Upper lobe of left lung (tissue), 4 donors: ENCODE data around the gene SPDYE9.
"Not testable (repeated sequence)": the region's sequence is repeated elsewhere in the genome, so short reads cannot be mapped to it uniquely, and the experiment has no call there.

Experiments
- CTCF ChIP-seq, 6 experiments: fragments of 450-650 bp in 4 of 6; fragments of 200-600 bp in 2 of 6; sonication (generic) in 2 of 6; IDR thresholded peaks; one replicate each; pipeline ENCODE4 v1.5.1; 2016 to 2019; ENCODE audit warnings: antibody characterized with exemption in 6 of 6
- EP300 ChIP-seq, 4 donors: sonication (generic); formaldehyde crosslinking; IDR thresholded peaks; one replicate each; pipeline ENCODE4 v1.5.1; 2017; ENCODE audit warnings: antibody characterized with exemption in 4 of 4, control low read depth in 2 of 4
- POLR2A ChIP-seq, 4 donors: fragments of 450-650 bp; IDR thresholded peaks; one replicate each; pipeline ENCODE4 v1.5.1; 2016 to 2017; ENCODE audit warnings: antibody characterized with exemption in 4 of 4, mild to moderate bottlenecking in 2 of 4
- POLR2AphosphoS5 ChIP-seq, 2 donors: sonication (generic); formaldehyde crosslinking; IDR thresholded peaks; one replicate each; pipeline ENCODE4 v1.5.1; 2017; ENCODE audit warnings: antibody characterized with exemption in 2 of 2

GRCh38 chr7:73134866-73135265, 49.0 kb upstream of the SPDYE9 start:
- TF ChIP-seq POLR2A, EP300, CTCF, POLR2AphosphoS5 (IDR thresholded peaks at IDR 0.05): not testable (repeated sequence)
